ENCODE results near the gene SLC2A9. TPM values are rescaled to one million over a fixed set of nuclear protein-coding genes. Genes with fewer than 3 reads are reported as not detected.

Gene SLC2A9
- total RNA-seq, 2 experiments from 2014 or later: not detected

DNA sequence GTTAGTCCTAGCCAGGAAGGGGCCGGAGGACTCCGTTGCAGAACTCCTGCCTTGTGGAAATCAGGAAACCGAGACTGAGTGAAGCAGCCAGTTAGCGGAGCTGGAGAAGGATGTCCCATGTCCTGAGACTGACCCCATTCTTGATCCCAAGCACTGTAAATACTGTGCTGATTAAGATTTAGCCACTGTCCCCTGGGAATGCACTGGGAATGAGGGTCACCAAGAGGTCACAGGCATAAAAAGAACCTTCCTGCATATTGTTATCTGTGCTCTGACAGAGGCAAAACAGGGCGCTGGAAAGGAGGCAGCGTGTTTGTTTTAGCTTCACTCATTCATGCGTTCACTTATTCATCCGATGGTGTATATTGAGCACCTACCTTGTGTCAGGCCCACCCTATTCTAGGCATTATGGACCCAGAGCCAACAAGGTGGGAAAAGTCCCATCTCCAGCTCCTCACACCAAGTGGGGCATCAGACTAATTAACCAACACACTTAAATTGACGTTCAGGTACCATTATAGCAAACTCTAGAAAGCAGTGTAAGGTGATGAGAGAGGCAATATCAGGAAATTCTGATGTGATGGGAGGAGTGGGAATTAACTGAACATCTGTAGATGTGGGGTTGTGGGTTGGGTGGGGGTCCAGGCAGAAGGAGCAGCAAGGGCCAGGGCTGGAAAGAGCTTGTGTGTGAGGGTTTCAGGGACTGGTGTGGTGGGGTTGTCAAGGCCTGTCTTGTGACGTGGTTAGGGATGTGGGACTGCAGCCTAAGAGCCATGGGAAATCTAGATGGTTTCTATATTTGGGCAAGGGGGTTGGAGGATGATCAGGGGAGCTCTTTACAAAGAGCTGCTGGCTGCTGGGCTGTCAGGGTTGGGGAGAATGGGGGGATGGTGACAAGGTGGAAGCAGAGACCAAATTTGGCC lies 10.6 kb upstream of the SLC2A9 start:
- Histone ChIP-seq H3K4me2 (ENCODE audit: low read length) (no peak overlapping the region), H3K9me3 (ENCODE audit: low read length) (no peaks in the 10 kb centered on the region), H4K20me1 (ENCODE audit: insufficient read depth, low read length) (no peaks in the 10 kb centered on the region), H3K27ac (ENCODE audit: low read depth, low read length, poor library complexity, severe bottlenecking) (no peak overlapping the region), H2AFZ (ENCODE audit: low read length) (no peak overlapping the region), H3K9me2 (ENCODE audit: insufficient read depth, low read length) (no peaks in the 10 kb centered on the region), H3K4me1 (ENCODE audit: insufficient read depth, low read length, poor library complexity, severe bottlenecking) (no peaks in the 10 kb centered on the region), H3K79me2 (ENCODE audit: insufficient read depth, low read depth, low read length) (no peaks in the 10 kb centered on the region), H3K4me3 (ENCODE audit: low read depth, low read length, poor library complexity, severe bottlenecking) (no peak overlapping the region), H3K36me3 (ENCODE audit: insufficient read depth, low read length) (no peaks in the 10 kb centered on the region)
- CTCF ChIA-PET (ENCODE audit: unreplicated experiment): no interaction called here
- TF ChIP-seq, protein P1, sequence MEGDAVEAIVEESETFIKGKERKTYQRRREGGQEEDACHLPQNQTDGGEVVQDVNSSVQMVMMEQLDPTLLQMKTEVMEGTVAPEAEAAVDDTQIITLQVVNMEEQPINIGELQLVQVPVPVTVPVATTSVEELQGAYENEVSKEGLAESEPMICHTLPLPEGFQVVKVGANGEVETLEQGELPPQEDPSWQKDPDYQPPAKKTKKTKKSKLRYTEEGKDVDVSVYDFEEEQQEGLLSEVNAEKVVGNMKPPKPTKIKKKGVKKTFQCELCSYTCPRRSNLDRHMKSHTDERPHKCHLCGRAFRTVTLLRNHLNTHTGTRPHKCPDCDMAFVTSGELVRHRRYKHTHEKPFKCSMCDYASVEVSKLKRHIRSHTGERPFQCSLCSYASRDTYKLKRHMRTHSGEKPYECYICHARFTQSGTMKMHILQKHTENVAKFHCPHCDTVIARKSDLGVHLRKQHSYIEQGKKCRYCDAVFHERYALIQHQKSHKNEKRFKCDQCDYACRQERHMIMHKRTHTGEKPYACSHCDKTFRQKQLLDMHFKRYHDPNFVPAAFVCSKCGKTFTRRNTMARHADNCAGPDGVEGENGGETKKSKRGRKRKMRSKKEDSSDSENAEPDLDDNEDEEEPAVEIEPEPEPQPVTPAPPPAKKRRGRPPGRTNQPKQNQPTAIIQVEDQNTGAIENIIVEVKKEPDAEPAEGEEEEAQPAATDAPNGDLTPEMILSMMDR (conservative IDR thresholded peaks at IDR 0.05; ENCODE audit: low read length): no peak
- TF ChIP-seq EZH2phosphoT487 (IDR thresholded peaks at IDR 0.05; ENCODE audit: borderline replicate concordance, low read depth, low read length): no peak
- POLR2A ChIA-PET: interaction anchor here (0.6 kb wide), 1 partner anchor 879 kb away, joined by 3 read pairs; no protein-coding TSS in a partner anchor
- intact Hi-C loops (cut with micrococcal nuclease; ENCODE audit: unreplicated experiment): no loop called here
- DNase-seq (ENCODE audit: low spot score): no peak
- BruUV-seq (replicated peaks): no TSS peak

DNA sequence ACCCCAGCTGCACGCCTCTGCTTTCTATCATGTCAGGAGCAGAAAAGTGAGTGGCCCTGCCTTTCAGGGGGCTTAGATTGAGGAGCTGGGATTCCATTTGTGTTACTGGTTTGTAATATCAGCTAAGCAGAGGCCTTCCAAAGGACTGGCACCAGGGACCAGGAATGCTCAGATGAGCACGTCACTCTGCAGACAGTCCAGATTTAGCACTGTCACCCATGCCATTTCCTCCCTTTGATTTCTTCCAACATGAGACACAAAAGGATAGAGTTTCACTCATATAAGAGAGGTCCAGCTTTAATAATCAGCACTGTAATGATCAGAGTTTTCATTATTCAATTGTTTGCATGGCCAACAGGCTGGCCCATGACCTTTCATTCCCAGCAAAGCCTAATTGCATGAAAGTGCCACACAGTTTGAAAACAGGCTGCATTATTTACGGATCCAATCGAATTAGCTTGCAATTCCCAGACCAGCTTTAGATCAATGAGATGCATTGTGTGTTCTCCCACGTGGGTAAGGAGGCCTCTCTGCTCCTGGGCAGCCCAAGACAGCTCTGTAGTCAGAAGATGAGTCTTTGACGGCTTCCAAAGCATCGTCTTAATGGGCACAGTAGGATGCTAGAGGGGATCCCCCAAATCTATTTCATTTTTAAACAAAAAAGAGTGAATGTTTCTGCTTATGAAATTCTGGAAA lies 9.8 kb upstream of the SLC2A9 start:
- intact Hi-C loops (cut with micrococcal nuclease; ENCODE audit: unreplicated experiment): no loop called here
- BruUV-seq (replicated peaks): no TSS peak
- Histone ChIP-seq H3K27ac (ENCODE audit: low read depth, low read length, poor library complexity, severe bottlenecking) (no peak overlapping the region), H3K9me3 (ENCODE audit: low read length) (no peaks in the 10 kb centered on the region), H2AFZ (ENCODE audit: low read length) (no peak overlapping the region), H3K9me2 (ENCODE audit: insufficient read depth, low read length) (no peaks in the 10 kb centered on the region), H4K20me1 (ENCODE audit: insufficient read depth, low read length) (no peaks in the 10 kb centered on the region), H3K4me3 (ENCODE audit: low read depth, low read length, poor library complexity, severe bottlenecking) (no peak overlapping the region), H3K79me2 (ENCODE audit: insufficient read depth, low read depth, low read length) (no peaks in the 10 kb centered on the region), H3K36me3 (ENCODE audit: insufficient read depth, low read length) (no peaks in the 10 kb centered on the region), H3K4me2 (ENCODE audit: low read length) (no peak overlapping the region), H3K4me1 (ENCODE audit: insufficient read depth, low read length, poor library complexity, severe bottlenecking) (no peaks in the 10 kb centered on the region)
- no peak for DNase-seq (ENCODE audit: low spot score)
- POLR2A ChIA-PET: no interaction called here
- CTCF ChIA-PET (ENCODE audit: unreplicated experiment): no interaction called here
- TF ChIP-seq EZH2phosphoT487 (IDR thresholded peaks at IDR 0.05; ENCODE audit: borderline replicate concordance, low read depth, low read length): no peak
- TF ChIP-seq, protein P1 (conservative IDR thresholded peaks at IDR 0.05; ENCODE audit: low read length): no peak

Data from OCI-LY7 (cell line).